Measurements from ENCODE around the gene PFKFB4. TPM values are rescaled to one million over a fixed set of nuclear protein-coding genes. Genes with fewer than 3 reads are reported as not detected.

Gene PFKFB4
- total RNA-seq: 9.6 and 35.9 TPM in 2 replicates

DNA sequence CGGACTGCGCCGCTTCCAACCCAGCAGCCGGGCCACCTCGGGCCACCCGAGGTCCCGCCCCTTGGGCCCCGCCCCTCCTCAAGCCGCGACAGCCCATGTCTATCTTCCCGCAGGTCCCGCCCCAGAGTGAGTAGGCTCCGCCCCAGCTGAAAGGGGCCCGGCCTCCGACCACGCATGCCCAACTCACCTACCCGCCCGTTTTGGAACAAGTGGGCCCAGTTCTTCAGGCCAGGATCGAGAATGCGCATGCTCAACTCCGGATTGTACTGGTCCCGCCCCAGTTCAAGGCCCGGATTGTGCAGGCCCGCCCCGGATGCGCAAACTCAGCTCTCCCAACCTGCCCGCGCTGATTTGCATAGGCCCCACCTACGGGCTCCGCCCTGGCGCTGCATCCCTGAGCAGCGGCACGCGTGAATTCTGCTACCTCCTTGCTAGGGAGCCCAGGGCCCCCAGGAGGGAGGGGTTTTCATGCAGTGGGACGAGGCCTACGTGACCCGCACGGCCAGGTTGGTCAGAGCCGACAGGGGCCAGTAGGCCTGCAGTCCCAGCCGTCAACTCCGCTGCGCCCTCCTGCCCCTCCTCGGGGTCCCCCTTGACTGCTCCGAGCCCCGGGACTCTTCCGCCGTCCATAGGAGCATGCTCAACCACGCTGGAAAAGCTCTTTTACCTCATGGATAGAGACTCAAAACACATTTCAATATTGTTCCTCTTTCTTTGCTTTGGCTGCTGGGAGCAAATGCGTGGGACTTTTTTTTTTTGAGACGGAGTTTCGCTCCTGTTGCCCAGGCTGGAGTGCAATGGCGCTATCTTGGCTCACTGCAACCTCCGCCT lies at the start of gene PFKFB4:
TSS of gene PFKFB4 (minus strand) at position 8 of the 831 bp plus-strand sequence. CDS start 26 bp downstream, outside the sequence.

DNA sequence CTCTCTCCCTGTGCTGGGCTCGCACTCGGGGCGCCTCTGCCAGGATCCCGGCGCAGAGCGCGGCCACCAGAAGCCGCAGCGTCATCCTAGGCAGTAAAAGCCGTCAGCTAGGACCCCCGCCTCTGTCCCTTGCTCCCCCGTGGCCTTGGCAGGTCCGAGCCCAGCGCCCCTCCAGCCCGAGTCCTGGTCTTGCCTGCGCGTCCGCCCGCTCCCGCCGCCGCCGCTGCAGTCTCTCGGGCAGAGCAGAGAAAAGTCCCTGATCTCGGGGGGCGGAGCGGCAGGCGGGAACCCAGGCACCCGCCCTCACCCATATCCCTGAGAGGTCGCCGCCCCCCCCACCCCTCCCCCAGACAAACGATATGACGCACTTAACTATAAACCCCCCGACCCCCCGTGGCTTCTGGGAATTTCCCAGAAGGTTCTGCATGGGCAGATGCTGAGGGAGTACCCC lies 38.5 kb upstream of the PFKFB4 start, which contains the start of gene COL7A1:
TSS of gene COL7A1 (minus strand) at position 255 of the 451 bp plus-strand sequence. CDS start at position 85, 170 bp downstream.

DNA sequence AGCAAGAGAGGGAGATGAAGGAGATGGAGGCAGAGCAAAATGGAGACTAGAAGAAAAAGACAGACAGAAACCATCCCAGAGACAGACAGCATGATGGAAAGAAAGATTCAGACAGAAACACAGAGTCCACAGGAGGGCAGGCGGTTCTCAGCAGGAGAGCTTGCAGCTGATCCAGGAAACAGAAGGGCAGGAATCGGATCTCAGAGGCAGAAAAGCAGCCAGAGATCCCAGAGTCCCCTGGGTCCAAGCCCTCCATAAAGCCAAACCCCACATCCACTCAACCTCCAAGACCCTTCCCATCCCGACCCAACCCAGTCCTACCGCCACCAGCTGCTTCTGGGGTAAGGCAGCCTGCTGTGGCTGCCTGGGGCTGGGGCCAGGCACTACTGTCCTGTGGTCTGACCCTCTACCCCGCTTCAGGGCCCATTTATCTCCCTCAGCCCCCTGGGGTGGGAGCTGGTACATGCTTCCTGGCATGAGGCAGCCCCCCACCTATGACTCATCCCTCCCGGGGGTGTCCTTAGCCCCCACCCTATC lies 6.8 kb upstream of the PFKFB4 start, which contains the start of gene UCN2:
TSS of gene UCN2 (minus strand) at position 400 of the 537 bp plus-strand sequence. CDS start 657 bp downstream, outside the sequence.

DNA sequence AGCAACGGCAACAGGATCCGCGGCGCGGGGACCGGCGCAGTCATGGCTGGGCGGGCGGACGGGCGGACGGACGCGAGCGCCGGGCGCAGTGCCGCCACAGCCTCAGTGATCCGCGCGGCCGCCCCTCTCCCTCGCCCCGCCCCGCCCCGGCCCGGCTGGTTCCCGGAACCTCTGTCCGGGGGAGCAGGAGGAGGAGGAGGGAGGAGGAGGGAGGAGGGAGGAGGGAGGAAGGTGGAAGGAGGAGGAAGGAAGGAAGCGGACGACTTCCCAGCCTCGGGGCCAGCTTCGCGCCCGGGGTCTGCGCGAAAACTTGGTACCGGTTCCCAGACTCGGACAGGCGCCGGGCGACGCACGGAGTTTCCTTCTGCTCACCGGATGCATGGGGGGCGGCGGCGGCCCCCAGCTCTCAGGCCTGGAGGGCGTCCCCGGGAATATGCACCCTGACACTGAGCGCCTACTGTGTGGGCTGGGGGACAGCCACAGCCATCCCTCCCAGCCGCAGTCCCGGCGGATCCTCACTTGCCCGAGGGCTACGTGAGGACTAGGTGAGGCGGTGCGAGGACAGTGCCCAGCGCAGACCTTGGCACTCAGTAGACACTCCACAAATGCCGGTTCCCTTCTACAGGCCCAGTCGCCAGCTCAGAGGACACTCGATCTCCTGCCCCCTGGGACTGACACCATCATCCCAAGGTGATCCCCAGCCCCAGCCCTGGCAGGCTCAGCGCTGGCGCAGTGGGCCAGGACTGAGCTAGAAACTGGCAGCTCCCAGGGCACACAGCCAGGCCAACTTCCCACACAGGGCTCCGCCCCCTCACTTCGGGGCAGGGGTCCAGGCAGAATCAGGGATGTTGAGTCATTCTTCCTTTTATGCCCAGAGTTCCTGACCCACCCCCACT lies 52.3 kb downstream of the PFKFB4 start, which contains the start of gene SHISA5:
TSS of gene SHISA5 (minus strand) at position 124 of the 896 bp plus-strand sequence. CDS start at position 44, 80 bp downstream.

Other genes starting within 250 kb of the PFKFB4 start
- gene SPINK8, start 223.1 kb downstream of the PFKFB4 start, total RNA-seq: not detected in 2 replicates
- not detected in 2 replicates for gene FBXW12, start 184.6 kb downstream of the PFKFB4 start, total RNA-seq
- gene PLXNB1, start 126.7 kb downstream of the PFKFB4 start, total RNA-seq: 74.7 and 103 TPM in 2 replicates
- gene CCDC51, start 116.7 kb downstream of the PFKFB4 start, total RNA-seq: 38.1 and 86.5 TPM in 2 replicates
- 153 and 213 TPM in 2 replicates for gene TMA7, start 116.5 kb downstream of the PFKFB4 start, total RNA-seq
- gene ATRIP, start 110.1 kb downstream of the PFKFB4 start, total RNA-seq: 3.4 and 7.0 TPM in 2 replicates
- gene SHISA5, start 52.6 kb downstream of the PFKFB4 start, total RNA-seq: 86.5 and 110 TPM in 2 replicates
- gene UCN2, start 7.0 kb upstream of the PFKFB4 start, total RNA-seq: 6.0 and 8.5 TPM in 2 replicates
- 124 and 273 TPM in 2 replicates for gene COL7A1, start 38.5 kb upstream of the PFKFB4 start, total RNA-seq
- gene UQCRC1, start 52.8 kb upstream of the PFKFB4 start, total RNA-seq: 525 and 769 TPM in 2 replicates
- gene TMEM89, start 65.0 kb upstream of the PFKFB4 start, total RNA-seq: not detected in 2 replicates
- 37.5 and 38.6 TPM in 2 replicates for gene SLC26A6, start 78.7 kb upstream of the PFKFB4 start, total RNA-seq
- gene CELSR3, start 106.1 kb upstream of the PFKFB4 start, total RNA-seq: 1.4 and 3.4 TPM in 2 replicates
- gene NCKIPSD, start 129.1 kb upstream of the PFKFB4 start, total RNA-seq: 7.9 and 11.8 TPM in 2 replicates
- gene IP6K2, start 160.4 kb upstream of the PFKFB4 start, total RNA-seq: 39.8 and 39.9 TPM in 2 replicates